ENCODE data around the gene PDE4D. TPM values are rescaled to one million over a fixed set of nuclear protein-coding genes. Genes with fewer than 3 reads are reported as not detected.

PDE4D gene
- total RNA-seq, 2 experiments from 2014 or later = 164 to 175 TPM

GRCh38 chr5:58946230-58946629 lies 947.3 kb downstream of the PDE4D start:
- Histone ChIP-seq H3K9me3 (ENCODE audit: control insufficient read depth in 1 of 2, insufficient read depth in 1 of 2, low read length in 2 of 2) (no peaks in the 10 kb centered on the region), H3K36me3 (ENCODE audit: insufficient read depth, low read length) (no peaks in the 10 kb centered on the region), H3K27ac (ENCODE audit: low read depth in 1 of 2, low read length in 2 of 2) (no peak overlapping the region), H3K4me3 (ENCODE audit: low read length) (no peak overlapping the region), H3K4me1 (ENCODE audit: insufficient read depth, low read length) (no peaks in the 10 kb centered on the region), H3K27me3 (ENCODE audit: control insufficient read depth in 1 of 2, insufficient read depth in 2 of 2, low read length in 2 of 2) (no peaks in the 10 kb centered on the region)
- Mint-ChIP-seq H3K4me1 (ENCODE audit: low read depth) (no peaks in the 10 kb centered on the region), H3K9me3 (no peaks in the 10 kb centered on the region), H3K4me3 (no peak overlapping the region), H3K36me3 (ENCODE audit: low read depth) (no peaks in the 10 kb centered on the region), H3K27ac (no peak overlapping the region), H3K27me3 (no peaks in the 10 kb centered on the region)
- no peak for TF ChIP-seq CTCF (IDR thresholded peaks at IDR 0.05)
- intact Hi-C loops (cut with DNase I, micrococcal nuclease) = no loop called here
- CTCF ChIA-PET = interaction anchor here (0.6 to 1.4 kb wide), 2 partner anchors 53 to 60 kb away, joined by 3 to 5 read pairs; no protein-coding TSS in a partner anchor
- ATAC-seq (ENCODE audit: poor library complexity) (no peak), DNase-seq (no peak)
- POLR2A ChIA-PET = no interaction called here

- TF ChIP-seq CTCF (IDR thresholded peaks at IDR 0.05) = no peak
- Histone ChIP-seq H3K4me1 (ENCODE audit: insufficient read depth, low read length) (no peaks in the 10 kb centered on the region), H3K4me3 (ENCODE audit: low read length) (no peak overlapping the region), H3K9me3 (ENCODE audit: control insufficient read depth in 1 of 2, insufficient read depth in 1 of 2, low read length in 2 of 2) (no peaks in the 10 kb centered on the region), H3K36me3 (ENCODE audit: insufficient read depth, low read length) (no peaks in the 10 kb centered on the region), H3K27ac (ENCODE audit: low read depth in 1 of 2, low read length in 2 of 2) (no peak overlapping the region), H3K27me3 (ENCODE audit: control insufficient read depth in 1 of 2, insufficient read depth in 2 of 2, low read length in 2 of 2) (no peaks in the 10 kb centered on the region)
- POLR2A ChIA-PET = no interaction called here
- ATAC-seq (ENCODE audit: poor library complexity) (no peak), DNase-seq (no peak)
- H3K4me1 Mint-ChIP-seq (ENCODE audit: low read depth) = no peaks in the 10 kb centered on the region
- no peaks in the 10 kb centered on the region for H3K9me3 Mint-ChIP-seq
- no peak overlapping the region for H3K4me3 Mint-ChIP-seq
- CTCF ChIA-PET = no interaction called here
- H3K36me3 Mint-ChIP-seq (ENCODE audit: low read depth) = no peaks in the 10 kb centered on the region
- intact Hi-C loops (cut with DNase I, micrococcal nuclease) = no loop called here
- H3K27ac Mint-ChIP-seq = no peak overlapping the region
- no peaks in the 10 kb centered on the region for H3K27me3 Mint-ChIP-seq
These were observed 949.3 kb downstream of the PDE4D start for GRCh38 chr5:58944221-58944620.

- Histone ChIP-seq H3K27ac (ENCODE audit: low read depth in 1 of 2, low read length in 2 of 2) (no peak overlapping the region), H3K27me3 (ENCODE audit: control insufficient read depth in 1 of 2, insufficient read depth in 2 of 2, low read length in 2 of 2) (no peaks in the 10 kb centered on the region), H3K4me3 (ENCODE audit: low read length) (no peak overlapping the region), H3K4me1 (ENCODE audit: insufficient read depth, low read length) (no peaks in the 10 kb centered on the region), H3K9me3 (ENCODE audit: control insufficient read depth in 1 of 2, insufficient read depth in 1 of 2, low read length in 2 of 2) (no peaks in the 10 kb centered on the region), H3K36me3 (ENCODE audit: insufficient read depth, low read length) (no peaks in the 10 kb centered on the region)
- H3K9me3 Mint-ChIP-seq = no peaks in the 10 kb centered on the region
- TF ChIP-seq CTCF (IDR thresholded peaks at IDR 0.05) = no peak
- ATAC-seq (ENCODE audit: poor library complexity) = no peak
- no peaks in the 10 kb centered on the region for H3K27me3 Mint-ChIP-seq
- intact Hi-C loops (cut with DNase I, micrococcal nuclease) = no loop called here
- H3K27ac Mint-ChIP-seq = no peak overlapping the region
- no peak for DNase-seq
- ChIA-PET POLR2A (no interaction called here), CTCF (no interaction called here)
- no peak overlapping the region for H3K4me3 Mint-ChIP-seq
- no peaks in the 10 kb centered on the region for H3K4me1 Mint-ChIP-seq (ENCODE audit: low read depth)
- no peaks in the 10 kb centered on the region for H3K36me3 Mint-ChIP-seq (ENCODE audit: low read depth)
These were observed 953.1 kb downstream of the PDE4D start for GRCh38 chr5:58940446-58940845.
